22Rv1 (cell line): Measurements from ENCODE around the gene RNGTT.

ENCODE experiments used
- CTCF ChIP-seq: fragments of 450-650 bp; IDR thresholded peaks from 2 replicates; pipeline ENCODE4 v1.5.1; 2017; ENCODE audit warnings: mild to moderate bottlenecking
- ZFX ChIP-seq: fragments of 450-650 bp; IDR thresholded peaks from 2 replicates; pipeline ENCODE4 v1.6.1; 2017; ENCODE audit warnings: antibody characterized with exemption, borderline replicate concordance

DNA sequence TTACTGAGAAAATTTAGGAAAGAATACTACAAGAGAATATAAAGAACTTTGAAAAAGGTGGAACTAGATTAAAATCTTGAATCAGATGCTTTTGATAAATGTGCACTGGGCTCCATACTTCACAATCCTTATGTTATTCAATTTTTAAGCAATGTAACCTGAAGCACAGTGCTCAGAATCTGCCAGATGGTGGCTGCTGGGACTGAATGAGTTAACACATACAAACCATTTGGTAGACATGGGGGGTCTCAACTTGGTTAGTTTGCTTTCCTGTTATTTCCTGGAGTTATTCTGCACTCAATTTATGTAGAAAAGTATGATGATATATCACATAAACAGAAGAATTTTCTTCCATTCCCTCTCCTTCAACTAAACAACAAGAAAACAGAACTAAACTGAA is 326.5 kb downstream of the RNGTT start:
- TF ChIP-seq CTCF (no peak), ZFX (no peak)
